ENCODE results near the gene MYOZ2.

MYOZ2 gene

GRCh38 chr4:119135721-119136121, at the start of gene MYOZ2:
Gene MYOZ2, plus strand, starts transcription at chr4:119135832. Its CDS starts 694 bp downstream, at chr4:119136526.
- no peak for DNase-seq

DNA sequence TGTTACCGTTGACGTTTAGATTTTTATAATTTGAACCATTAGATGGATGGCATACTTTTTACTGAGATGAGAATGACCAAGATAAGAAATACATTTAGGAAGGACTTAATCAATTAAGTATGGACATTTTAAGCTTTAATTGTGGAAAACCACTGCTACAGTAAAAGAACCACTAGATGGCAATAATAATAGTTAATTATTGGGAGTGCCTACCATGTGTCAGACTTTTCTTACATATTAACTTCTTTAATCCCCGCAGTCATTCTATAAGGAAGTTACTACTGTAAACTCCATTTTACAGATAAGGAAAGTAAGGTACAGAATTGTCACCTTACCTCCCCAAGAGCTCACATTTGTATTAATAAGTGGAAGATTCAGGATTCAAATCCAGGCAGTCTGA, 48.5 kb upstream of the MYOZ2 start:
- no peak for DNase-seq

GRCh38 chr4:119087656-119088055, 48.0 kb upstream of the MYOZ2 start:
- no peak for DNase-seq

DNA sequence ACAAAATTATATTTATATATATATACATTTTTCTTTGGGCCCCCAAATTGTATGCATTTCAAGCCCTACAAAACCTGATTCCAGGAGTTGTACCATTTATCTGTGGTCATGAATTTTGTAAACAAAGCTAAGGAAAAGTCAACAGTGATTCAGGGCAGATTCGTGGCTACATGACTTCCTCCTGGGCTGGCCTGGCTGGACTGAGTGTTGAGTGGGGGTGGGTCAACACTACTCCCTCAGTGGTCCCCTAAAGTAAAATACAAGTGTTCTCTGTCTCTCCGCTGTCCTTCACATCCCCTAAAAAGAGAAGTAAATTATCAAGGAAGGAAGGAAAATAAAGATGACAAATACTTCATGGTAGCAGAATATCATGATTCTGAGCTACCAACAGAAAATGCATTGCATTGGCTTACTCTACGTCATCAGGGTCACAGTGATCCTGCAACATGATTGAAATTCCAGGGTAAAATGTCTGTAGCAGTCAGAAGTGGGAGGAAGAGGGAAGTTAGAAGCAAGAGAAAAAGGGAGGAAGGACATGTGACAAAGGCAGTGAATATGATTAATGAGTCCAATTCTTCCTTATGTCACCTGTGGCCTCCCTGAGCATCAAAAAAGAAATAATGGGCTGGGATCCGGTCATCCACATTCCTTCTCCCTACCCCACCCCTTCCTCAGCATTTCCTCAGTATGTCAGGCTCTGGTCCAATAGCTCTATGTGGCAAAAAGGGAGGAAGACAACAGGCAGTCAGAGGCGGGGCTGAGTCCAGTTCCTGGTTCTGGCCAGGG, 42.4 kb upstream of the MYOZ2 start:
- DNase-seq: no peak

DNA sequence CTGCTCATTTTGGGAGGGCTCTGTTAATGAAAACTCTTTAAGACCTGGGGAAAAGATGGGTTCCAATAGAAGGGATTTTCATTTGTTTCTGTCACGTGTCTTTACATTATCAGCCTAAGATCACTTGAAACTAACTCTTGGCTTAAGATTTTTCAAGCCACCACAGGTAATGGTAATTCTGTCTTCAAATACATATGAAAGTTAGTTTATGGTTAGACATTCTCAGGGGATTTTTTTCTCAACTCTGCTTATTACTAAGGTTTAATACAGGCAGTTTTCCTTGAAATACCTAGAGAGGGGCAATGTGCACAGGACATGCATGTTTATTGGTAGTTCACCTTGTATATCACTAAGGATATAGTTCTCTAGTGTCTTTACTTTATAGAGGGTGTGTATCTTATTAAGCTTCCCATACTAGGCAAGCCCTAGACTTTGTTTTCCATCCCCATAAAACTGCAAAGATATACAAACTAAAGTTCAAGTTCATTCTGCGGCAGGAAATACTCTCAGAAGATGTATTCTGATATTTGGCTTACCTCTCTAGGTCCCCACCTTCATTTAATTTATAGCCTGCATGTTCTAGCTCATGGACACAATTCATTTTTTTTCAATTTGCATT, 38.2 kb upstream of the MYOZ2 start:
- DNase-seq: no peak

DNA sequence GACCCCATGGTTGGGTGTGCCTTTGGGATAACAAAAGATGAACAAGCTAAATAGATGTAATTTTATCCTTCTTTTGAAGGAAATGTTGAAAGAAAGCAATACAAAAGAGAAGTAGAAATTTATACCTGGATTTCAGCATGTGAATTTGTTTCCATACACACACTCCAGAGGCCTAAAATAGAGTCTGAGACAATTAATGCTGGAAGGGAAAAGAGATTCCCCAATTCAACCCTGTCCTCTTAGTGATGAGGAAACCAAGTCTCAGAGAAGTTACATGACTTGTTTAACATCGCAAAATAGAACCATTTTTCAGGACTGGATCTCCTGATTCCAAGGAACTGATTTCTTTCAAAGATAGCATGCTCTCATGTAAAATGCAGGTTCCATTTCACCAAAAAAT, 37.3 kb upstream of the MYOZ2 start:
- DNase-seq: no peak

DNA sequence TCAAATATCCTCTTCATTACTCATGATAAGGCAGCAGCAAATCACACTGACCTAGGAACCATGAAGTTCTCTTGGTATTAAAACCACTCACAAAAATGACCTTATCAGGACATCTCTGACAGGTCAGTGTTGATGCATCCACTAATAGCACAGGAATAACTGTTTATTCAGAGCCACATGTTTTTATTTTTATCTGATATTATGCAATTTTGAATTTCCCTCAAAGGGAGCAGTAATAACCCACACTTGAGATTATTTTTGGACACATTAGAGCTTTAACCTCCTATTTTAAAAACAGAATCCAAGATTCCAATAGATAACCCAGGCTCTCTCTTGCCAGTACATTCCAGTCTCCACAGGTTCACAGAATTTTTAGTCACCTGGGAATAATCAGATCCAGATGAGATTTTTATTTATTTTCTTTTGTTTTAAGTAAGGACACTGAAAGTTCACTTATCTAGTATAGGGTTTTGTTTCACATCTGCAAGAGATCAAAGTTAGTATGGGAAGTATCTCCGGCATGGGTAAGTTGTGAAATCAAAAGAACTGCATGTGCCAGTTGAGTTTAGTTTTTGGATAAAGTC, 36.3 kb upstream of the MYOZ2 start:
- no peak for DNase-seq

GRCh38 chr4:119100655-119101054, 35.0 kb upstream of the MYOZ2 start:
- DNase-seq: no peak

DNA sequence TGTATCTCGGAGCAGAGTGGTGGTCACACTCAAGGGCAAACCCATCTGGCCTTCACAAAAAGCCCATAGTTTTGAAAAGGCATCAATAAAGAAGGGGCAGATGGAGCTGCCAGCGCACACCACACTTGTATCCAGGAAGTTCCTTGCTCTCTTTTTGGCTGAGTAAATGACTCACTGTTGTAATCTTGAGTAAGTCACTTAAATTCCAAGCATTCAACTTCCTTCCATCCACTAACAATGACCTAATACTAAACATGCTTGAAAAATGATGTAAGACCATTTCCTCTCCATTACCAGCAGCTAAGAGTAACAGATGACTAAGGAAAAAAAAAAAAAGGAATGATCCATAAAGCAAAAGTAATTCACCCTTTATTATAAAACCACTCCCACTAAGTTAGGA, 32.4 kb upstream of the MYOZ2 start:
- DNase-seq: no peak

- DNase-seq: no peak
Measured at GRCh38 chr4:119104644-119105273, 30.9 kb upstream of the MYOZ2 start.

DNA sequence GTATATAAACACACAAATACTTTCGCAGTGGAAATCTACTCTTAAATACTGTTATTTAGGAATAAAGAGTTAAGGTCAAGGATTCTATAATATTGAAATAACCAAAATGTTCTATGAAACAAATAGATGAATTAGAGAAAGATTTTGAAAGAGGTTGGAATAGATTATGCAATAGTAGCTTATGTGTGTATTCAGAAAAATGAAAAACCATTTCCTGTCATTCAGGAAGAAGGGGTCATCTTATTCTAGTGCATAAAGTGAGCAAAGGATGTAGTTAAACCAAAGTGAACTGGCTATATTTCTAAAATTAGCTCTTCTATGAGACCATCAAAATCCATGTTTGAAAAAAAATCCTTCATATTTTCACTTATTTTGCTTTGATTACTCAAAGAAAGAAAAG, 30.0 kb upstream of the MYOZ2 start:
- no peak for DNase-seq

GRCh38 chr4:119106036-119107000, 29.3 kb upstream of the MYOZ2 start:
- DNase-seq: no peak

GRCh38 chr4:119110121-119110520, 25.5 kb upstream of the MYOZ2 start:
- no peak for DNase-seq

DNA sequence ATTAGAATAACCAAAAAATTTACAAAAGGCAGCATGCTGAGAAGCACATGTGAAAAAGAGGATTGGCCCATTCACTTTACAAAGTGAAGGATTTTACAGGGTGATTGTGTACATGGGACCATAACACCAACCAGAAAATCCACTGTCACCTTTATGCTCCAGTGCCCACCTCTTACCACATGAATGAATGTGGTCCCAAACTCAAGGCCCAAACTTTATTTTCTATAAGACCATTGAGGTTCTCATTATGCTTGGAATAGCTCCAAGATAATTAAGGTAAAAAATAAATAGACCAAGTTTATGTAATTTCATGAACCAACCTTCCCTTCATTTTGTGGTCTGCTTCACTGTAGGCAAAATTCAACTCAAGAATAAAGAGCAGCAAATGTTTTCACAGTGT, 24.3 kb upstream of the MYOZ2 start:
- DNase-seq: no peak

DNA sequence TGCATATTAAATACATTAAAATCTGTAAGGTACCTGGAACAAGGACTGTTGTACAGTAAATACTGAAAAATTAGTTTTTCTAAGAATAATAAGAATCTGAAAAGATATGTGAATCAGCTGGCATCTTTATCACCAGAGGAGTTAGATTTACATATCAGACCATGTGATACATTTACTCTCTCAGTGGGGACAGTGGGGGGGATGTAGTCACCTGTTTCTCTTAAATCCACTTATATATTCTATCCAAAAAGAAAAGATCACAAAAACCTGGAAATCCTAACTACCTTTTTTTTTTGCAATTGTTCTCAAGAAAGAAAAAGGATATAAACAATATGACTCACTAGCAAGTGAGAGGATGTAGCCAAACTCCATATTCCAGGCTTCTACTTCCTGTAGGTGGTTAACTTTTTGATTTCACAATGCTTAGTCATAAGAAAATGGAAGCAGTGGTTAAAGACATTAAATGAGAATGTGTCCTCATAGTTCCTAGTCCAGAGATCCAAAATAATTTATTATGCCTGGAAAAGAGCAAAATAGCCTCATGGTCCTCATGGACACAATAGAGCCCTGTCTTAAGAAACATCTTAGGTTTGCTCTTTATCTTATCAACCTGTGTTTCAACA, 22.5 kb upstream of the MYOZ2 start:
- no peak for DNase-seq

DNA sequence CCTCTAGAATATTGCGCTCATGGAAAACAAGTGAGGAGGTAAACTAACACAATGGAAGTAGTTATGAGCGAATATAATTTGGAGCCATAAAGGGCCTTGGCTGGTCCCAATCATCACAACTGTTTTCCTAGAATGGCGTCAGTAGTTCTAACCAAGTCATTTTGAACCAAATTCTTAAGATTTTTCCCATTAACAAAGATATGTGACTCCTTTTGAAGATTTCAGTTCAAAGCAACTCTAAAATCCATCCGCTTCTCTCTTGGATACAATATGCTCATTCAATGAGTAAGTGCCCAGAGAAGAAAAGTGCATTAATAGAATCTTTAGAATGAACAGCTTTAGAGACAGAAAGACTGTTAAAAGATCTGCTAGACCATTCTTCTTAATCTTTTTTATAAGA, 19.6 kb upstream of the MYOZ2 start:
- no peak for DNase-seq

- DNase-seq: no peak
Measured at GRCh38 chr4:119116925-119117900, 18.4 kb upstream of the MYOZ2 start.

- DNase-seq: no peak
Measured at GRCh38 chr4:119118397-119118796, 17.2 kb upstream of the MYOZ2 start.

GRCh38 chr4:119124352-119124751, 11.3 kb upstream of the MYOZ2 start:
- DNase-seq: no peak

- no peak for DNase-seq
Measured at GRCh38 chr4:119125931-119126330, 9.7 kb upstream of the MYOZ2 start.

GRCh38 chr4:119128148-119128547, 7.5 kb upstream of the MYOZ2 start:
- no peak for DNase-seq
